Right cardiac atrium (tissue), 5 donors: ENCODE measurements around the gene ZCCHC24. TPM values are rescaled to one million over a fixed set of nuclear protein-coding genes. Genes with fewer than 3 reads are reported as not detected.
A peak's percentile ranks its signal among the peaks of the same experiment; 100 is the strongest.

Source experiments
- ATAC-seq, 2 donors: fragments of 200-7000 bp; cut with Tn5 transposase; one replicate each; pipeline versions ENCODE4 v1.8.0 to v1.9.1; 2020; ENCODE audit warnings: moderate library complexity in 2 of 2, mild to moderate bottlenecking in 1 of 2
- DNase-seq, 3 donors: peaks; one replicate each; pipeline ENCODE4 v3.0.0-alpha.2; 2020
- H3K27ac ChIP-seq: one replicate; pipeline ENCODE4 v1.5.1; 2013; ENCODE audit warnings: mild to moderate bottlenecking, low read length, control low read depth, moderate library complexity
- H3K27me3 ChIP-seq: one replicate; pipeline ENCODE4 v1.6.1; 2013; ENCODE audit not compliant: control insufficient read depth, insufficient read depth
- H3K4me1 ChIP-seq: one replicate; pipeline ENCODE4 v1.6.1; 2013; ENCODE audit warnings: low read length; ENCODE audit not compliant: control insufficient read depth, insufficient read depth
- H3K4me3 ChIP-seq: one replicate; pipeline ENCODE4 v1.5.1; 2013; ENCODE audit warnings: low read length, control low read depth
- H3K9me3 ChIP-seq: one replicate; pipeline ENCODE4 v1.6.1; 2013; ENCODE audit warnings: low read length; ENCODE audit not compliant: control insufficient read depth
- WGBS: extraction: QIAGEN DNeasy Blood & Tissue Kit; methylation state at CpG from one replicate; pipeline ENCODE4 v1.1.7; 2013; 5-methylcytosine and 5-hydroxymethylcytosine counted together
- intact Hi-C, 4 donors: fragments of 100-400 bp; cut with DNase I; formaldehyde crosslinking; loops; one replicate each; pipeline versions ENCODE4 v1.11.0 to v1.14.0; 2022 to 2023
- polyA plus RNA-seq: library from polyadenylated mRNA; stranded (reverse); fragments of 200-250 nt; gene quantifications from one replicate; pipeline ENCODE4 v1.2.3, GENCODE V29; 2013
- total RNA-seq, 4 donors: library from RNA; stranded (reverse); fragmentation: NEBNext Ultra II Directional; extraction: Animal tissue kit (Norgen Biotek cat#: 25700); gene quantifications; one replicate each; pipeline ENCODE4 v1.2.1, GENCODE V29; 2021
- donor health status: healthy with polysubstance abuse.
- donor health status: DM: no; HTN: yes; CAD: no.
- donor health status: DM: no; HTN: no; CAD: no.
- donor health status: DM: no; HTN: yes; CAD: no; lungs with severe emphysema.
- donor health status: DM: yes; HTN: yes; CAD: no.

Gene ZCCHC24
- total and polyA plus RNA-seq, 5 donors, result 31.3 to 75.3 (median 62.0) TPM

DNA sequence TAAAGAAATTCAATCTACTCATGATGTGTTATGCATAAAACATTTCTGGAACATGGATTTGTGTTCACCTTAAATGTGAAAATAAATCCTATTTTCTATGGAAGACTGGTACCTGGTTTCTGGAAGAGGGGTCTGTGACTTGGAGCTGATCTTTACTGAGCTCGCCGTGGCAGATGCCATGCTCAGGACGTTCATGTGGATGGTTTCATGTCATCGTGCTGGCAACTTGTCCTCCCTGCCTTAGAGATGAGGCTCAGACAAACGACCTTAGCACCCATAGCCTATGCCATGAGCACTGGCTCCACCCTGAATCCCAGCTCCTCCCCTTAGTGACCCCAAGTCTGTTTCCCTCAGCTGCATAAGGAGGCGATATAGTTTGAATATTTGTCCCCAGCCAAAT, 90.8 kb downstream of the ZCCHC24 start:
- 91% methylated on average over 6 of the region's 6 CpGs for WGBS
- Histone ChIP-seq H3K27me3 (no peaks in the 10 kb centered on the region), H3K4me3 (no peak overlapping the region), H3K27ac (no peak overlapping the region), H3K9me3 (no peaks in the 10 kb centered on the region), H3K4me1 (no peaks in the 10 kb centered on the region)
- ATAC-seq, result no peak
- intact Hi-C loops, result no loop called here
- DNase-seq, result no peak

DNA sequence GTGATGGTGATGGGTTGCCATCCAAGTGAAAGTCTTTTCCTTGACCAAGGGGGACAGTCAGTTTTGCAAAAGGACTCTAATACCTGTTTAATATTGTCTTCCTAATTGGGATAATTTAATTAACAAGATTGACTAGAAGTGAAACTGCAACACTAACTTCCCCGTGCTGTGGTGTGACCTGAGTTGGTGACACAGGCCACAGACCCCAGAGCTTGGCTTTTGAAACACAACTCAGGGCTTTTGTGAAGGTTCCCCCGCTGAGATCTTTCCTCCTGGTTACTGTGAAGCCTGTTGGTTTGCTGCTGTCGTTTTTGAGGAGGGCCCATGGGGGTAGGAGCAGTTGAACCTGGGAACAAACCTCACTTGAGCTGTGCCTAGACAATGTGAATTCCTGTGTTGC, 91.3 kb downstream of the ZCCHC24 start:
- Histone ChIP-seq H3K27ac (no peak overlapping the region), H3K9me3 (no peaks in the 10 kb centered on the region), H3K27me3 (no peaks in the 10 kb centered on the region), H3K4me3 (no peak overlapping the region), H3K4me1 (no peaks in the 10 kb centered on the region)
- 56% methylated on average over 3 of the region's 3 CpGs for whole genome bisulfite sequencing
- DNase-seq (no peak), ATAC-seq (no peak)
- intact Hi-C loops, result no loop called here

DNA sequence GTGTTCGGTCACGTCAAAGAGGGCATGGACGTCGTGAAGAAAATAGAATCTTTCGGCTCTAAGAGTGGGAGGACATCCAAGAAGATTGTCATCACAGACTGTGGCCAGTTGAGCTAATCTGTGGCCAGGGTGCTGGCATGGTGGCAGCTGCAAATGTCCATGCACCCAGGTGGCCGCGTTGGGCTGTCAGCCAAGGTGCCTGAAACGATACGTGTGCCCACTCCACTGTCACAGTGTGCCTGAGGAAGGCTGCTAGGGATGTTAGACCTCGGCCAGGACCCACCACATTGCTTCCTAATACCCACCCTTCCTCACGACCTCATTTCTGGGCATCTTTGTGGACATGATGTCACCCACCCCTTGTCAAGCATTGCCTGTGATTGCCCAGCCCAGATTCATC, 91.7 kb downstream of the ZCCHC24 start:
- 83% methylated on average over 11 of the region's 11 CpGs for WGBS
- peak in 1 of 3 donors; percentile 47 for DNase-seq
- no peak overlapping the region for H3K27ac ChIP-seq

DNA sequence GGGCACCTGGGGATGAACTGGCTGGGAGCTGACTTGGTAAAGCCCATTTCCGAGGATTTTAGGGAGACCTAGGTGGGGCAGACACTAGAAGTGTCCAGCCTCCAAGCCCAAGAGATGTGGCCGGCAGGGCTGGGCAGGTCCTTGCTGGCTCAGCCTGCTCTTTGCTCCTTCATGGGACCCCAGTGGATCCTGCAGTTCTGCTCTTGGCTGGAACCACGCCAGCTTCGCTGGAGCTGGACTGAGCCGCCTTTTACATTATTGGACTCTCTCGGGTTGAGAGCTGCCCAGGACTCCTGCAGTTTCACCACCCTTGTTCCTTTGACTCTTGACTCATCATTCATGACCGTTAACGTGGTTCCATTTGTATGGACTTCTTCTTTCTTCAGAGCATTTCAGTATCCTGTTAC, 92.4 kb downstream of the ZCCHC24 start:
- no peak overlapping the region for H3K4me3 ChIP-seq
- intact Hi-C loops, result no loop called here
- ATAC-seq (no peak), DNase-seq (peak in 1 of 3 donors; percentile 65)
- 83% methylated on average over 8 of the region's 8 CpGs for WGBS
- peaks cover 8% of the 10 kb centered on the region for H3K4me1 ChIP-seq
- H3K9me3 ChIP-seq, result no peaks in the 10 kb centered on the region
- H3K27me3 ChIP-seq, result no peaks in the 10 kb centered on the region
- H3K27ac ChIP-seq, result no peak overlapping the region

More for the DNA sequence above, 91.7 kb downstream of the ZCCHC24 start:
- Histone ChIP-seq H3K9me3 (no peaks in the 10 kb centered on the region), H3K4me3 (no peak overlapping the region), H3K4me1 (peaks cover 3% of the 10 kb centered on the region), H3K27me3 (no peaks in the 10 kb centered on the region)
- no peak for ATAC-seq
- intact Hi-C loops, result no loop called here

DNA sequence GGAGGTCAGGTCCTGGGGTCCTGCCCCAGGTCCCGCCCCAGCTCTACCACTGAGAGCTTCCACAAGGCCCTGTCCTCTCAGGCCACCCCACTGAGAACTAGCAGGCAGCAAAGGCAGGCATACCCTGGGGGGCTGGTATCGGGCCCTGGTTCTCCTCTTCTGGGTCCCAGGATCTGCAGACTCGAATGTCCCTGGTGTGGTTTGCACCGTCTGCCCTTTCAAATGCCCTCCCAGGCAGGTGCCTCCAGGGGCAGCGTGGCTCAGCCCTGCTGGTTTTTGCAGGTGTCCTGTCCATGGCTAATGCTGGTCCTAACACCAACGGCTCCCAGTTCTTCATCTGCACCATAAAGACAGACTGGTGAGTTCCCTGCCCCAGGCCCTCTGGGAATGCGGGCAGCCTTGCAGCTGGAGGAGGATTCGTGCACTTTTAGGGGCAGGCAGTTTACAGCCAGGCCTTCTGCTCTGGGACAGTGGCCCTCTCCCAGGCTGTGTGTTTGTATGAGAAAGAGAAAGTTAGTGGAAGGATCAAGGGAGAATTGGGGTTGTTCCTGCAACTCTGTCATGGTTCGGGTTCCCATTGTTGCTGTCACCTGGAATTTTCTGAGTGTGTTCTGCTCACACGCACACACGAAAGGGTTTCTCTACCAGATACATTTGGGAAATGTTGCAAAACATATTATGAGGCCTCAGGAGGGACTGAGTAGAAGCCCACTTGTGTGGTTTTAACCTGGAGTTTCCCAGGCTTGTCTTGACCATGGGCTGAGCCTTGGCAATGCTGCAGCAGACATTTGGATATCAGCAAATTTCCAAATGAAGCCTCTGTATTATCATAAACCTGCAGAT, 93.2 kb downstream of the ZCCHC24 start:
- DNase-seq (no peak), ATAC-seq (no peak)
- H3K4me1 ChIP-seq, result peaks cover 8% of the 10 kb centered on the region
- H3K27me3 ChIP-seq, result no peaks in the 10 kb centered on the region
- WGBS, result 95% methylated on average over 11 of the region's 11 CpGs
- H3K9me3 ChIP-seq, result no peaks in the 10 kb centered on the region
- intact Hi-C loops, result no loop called here
- no peak overlapping the region for H3K27ac ChIP-seq
- H3K4me3 ChIP-seq, result no peak overlapping the region

DNA sequence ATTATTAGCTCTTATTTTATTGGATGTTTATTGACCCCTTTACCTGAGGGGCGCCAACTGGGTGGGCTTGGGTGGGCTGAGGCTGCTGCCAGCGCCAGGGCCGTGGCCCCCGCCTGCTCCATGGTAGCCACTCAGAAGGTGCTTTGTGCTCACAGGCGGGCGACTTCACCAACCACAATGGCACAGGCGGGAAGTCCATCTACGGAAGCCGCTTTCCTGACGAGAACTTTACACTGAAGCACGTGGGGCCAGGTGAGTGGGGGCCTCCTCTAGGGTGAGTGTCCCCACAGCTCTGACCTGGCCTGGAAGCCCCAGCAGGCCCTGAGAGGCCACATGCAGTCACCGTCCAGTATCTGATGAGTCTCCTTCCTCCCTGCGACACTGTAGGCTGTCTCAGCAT, 94.1 kb downstream of the ZCCHC24 start:
- intact Hi-C loops, result no loop called here
- 90% methylated on average over 13 of the region's 13 CpGs for WGBS
- no peaks in the 10 kb centered on the region for H3K9me3 ChIP-seq
- no peak overlapping the region for H3K4me3 ChIP-seq
- DNase-seq (no peak), ATAC-seq (no peak)
- peaks cover 8% of the 10 kb centered on the region for H3K4me1 ChIP-seq
- no peak overlapping the region for H3K27ac ChIP-seq
- H3K27me3 ChIP-seq, result no peaks in the 10 kb centered on the region

DNA sequence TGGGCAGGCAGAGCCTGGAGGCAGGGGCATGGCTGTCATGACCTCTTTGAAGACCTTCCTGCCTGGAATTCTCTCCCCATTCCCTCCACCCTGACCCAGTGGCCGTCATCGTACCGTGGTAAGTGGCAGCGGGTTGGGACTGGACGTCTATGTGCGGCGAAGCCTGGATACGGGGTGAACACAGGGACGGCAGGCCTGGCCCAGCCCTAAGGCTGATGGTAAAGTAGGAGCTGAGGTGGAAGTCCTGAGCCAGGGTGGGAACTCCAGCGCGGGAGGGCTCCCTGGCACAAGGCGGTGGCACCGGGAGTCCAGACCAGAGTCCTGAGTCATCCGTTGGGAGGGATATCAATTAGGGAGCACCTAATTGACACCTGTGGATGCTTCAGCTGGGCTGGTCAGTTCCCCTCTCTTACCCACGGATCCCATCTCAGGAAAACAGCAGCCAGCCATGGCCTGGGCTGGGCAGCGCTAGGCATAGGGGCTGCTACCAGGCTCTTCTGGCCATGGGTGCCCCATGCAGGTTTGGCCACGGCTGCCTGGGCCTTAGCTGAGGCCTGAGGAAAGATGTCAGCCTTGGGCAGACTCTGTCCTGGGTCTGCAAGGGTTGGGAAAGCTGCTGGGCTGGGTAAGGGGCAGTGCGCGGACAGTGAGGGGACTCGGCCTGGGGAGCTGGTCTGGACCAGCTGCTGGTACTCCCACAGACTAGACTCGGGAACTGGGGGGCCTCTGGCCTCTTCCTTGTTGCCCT, 94.8 kb downstream of the ZCCHC24 start:
- Histone ChIP-seq H3K9me3 (no peaks in the 10 kb centered on the region), H3K27me3 (no peaks in the 10 kb centered on the region), H3K4me3 (no peak overlapping the region), H3K27ac (no peak overlapping the region), H3K4me1 (peaks cover 13% of the 10 kb centered on the region)
- peak in 1 of 3 donors; percentile 53 for DNase-seq
- WGBS, result 92% methylated on average over 21 of the region's 21 CpGs
- ATAC-seq, result no peak
- intact Hi-C loops, result no loop called here

DNA sequence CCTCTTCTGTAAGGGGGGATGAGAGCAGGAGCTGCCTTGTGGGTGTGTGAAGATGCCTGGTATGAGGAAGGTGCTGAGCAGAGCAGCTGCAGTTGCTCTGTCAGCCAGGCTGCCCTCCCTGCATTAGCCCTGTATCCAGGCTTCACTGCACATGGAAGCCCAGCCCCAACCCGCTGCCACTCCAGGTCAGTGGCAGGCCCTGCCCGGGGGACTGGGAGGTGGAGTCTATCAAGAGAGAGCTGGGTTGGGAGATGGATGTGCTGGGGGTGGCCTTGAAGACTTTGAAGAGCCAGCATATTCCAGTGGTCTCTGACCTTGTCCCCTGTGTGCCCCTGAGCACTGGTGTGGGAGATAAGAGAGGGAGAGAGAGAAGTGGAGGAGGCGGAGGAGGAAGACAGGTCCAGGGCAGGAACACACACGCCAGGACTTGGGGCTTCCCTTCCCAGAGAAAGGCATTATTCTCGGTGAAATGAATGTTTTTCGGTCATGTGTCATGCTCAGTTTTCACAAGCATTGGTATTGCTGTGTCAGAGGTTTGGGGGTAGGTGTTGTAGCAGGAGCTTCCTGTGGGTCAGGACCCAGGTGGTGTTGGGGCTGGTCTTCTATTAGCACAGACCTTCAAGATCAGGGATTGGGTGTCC, 95.5 kb downstream of the ZCCHC24 start:
- Histone ChIP-seq H3K27me3 (no peaks in the 10 kb centered on the region), H3K4me3 (no peak overlapping the region), H3K9me3 (no peaks in the 10 kb centered on the region), H3K27ac (no peak overlapping the region), H3K4me1 (peaks cover 13% of the 10 kb centered on the region)
- ATAC-seq, result no peak
- intact Hi-C loops, result no loop called here
- no peak for DNase-seq
- WGBS, result 77% methylated on average over 6 of the region's 6 CpGs

DNA sequence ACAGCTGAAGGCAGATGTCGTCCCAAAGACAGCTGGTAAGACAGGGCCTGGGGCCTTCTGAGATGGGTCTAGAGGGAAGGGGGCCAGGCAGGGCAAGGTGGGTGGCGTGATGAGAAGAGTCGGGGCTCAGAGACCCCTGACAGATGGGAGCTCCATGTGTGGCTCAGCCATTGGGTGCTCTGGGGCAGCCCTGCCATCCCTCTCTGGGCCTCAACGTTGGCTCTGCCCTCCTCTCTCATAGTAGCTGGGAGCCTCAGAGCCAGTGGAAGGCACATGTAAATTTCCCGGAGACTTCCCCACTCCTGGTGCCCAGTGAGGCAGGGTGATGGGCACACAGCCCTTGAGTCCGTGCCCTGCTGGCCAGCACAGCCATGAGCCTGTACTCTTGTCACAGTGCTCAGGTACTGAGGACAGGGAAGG, 96.3 kb downstream of the ZCCHC24 start:
- DNase-seq (no peak), ATAC-seq (no peak)
- no peak overlapping the region for H3K4me3 ChIP-seq
- H3K9me3 ChIP-seq, result no peaks in the 10 kb centered on the region
- peak overlapping the region; percentile 0 for H3K27ac ChIP-seq
- no peaks in the 10 kb centered on the region for H3K27me3 ChIP-seq
- intact Hi-C loops, result no loop called here
- 82% methylated on average over 6 of the region's 6 CpGs for WGBS
- H3K4me1 ChIP-seq, result peaks cover 13% of the 10 kb centered on the region

DNA sequence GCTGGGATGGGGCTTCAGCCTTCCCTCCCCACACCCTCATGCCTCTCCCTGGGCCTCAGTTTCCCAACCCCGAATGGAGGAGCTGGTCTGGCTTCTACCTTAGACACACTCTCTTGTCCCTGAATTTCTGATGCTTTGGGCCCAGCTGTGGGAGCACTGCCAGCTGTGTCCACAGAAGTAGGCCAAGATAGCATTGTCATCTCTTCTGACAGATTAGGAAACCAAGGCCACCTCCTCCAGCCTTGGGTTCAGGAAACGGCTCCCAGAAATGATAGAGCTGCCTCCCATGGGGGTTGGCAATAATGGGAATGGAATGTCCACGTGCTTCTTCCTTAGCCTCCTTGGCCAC, 96.8 kb downstream of the ZCCHC24 start:
- peak overlapping the region; percentile 56 for H3K4me3 ChIP-seq
- peak overlapping the region; percentile 75 for H3K27ac ChIP-seq
- peaks cover 13% of the 10 kb centered on the region for H3K4me1 ChIP-seq
- DNase-seq (peak in 1 of 3 donors; percentile 69), ATAC-seq (no peak)
- H3K27me3 ChIP-seq, result no peaks in the 10 kb centered on the region
- H3K9me3 ChIP-seq, result no peaks in the 10 kb centered on the region
- intact Hi-C loops, result no loop called here
- WGBS, result 39% methylated on average over 3 of the region's 3 CpGs
